Keratinocyte (primary cell): ENCODE measurements around the gene FGL2. TPM values are rescaled to one million over a fixed set of nuclear protein-coding genes. Genes with fewer than 3 reads are reported as not detected.

Experiments used
- DNase-seq: peaks from one replicate; pipeline ENCODE4 v3.0.0-alpha.2; 2011; ENCODE audit warnings: low read depth, missing footprints, low spot score
- FAIRE-seq: peaks from 2 replicates; lab custom pipeline; 2011; peaks lifted over from hg19 to GRCh38; lab: Jason Lieb, UNC
- H2AFZ ChIP-seq: 2 replicates; pipeline ENCODE4 v1.6.0; 2012; ENCODE audit warnings: low read length, control low read depth, inconsistent platforms; ENCODE audit not compliant: control insufficient read depth
- H3K27ac ChIP-seq: 2 replicates; pipeline ENCODE4 v1.5.1; 2011; ENCODE audit warnings: low read length; ENCODE audit not compliant: control insufficient read depth, insufficient read depth
- H3K27me3 ChIP-seq: 3 replicates; pipeline ENCODE4 v1.6.0; 2011; ENCODE audit warnings: low read length; ENCODE audit not compliant: control insufficient read depth, insufficient read depth; ENCODE audit errors: extremely low read depth
- H3K36me3 ChIP-seq, 2 experiments: 2 replicates in 1 of 2; 3 replicates in 1 of 2; pipeline ENCODE4 v1.5.1; 2011; ENCODE audit warnings: low read length in 2 of 2, mild to moderate bottlenecking in 1 of 2; ENCODE audit not compliant: control insufficient read depth in 2 of 2, insufficient read depth in 2 of 2; ENCODE audit errors: extremely low read depth in 1 of 2
- H3K4me1 ChIP-seq: 3 replicates; pipeline ENCODE4 v1.5.1; 2011; ENCODE audit warnings: low read length; ENCODE audit not compliant: control insufficient read depth, insufficient read depth; ENCODE audit errors: extremely low read depth
- H3K4me2 ChIP-seq: 3 replicates; pipeline ENCODE4 v1.6.0; 2011; ENCODE audit warnings: low read depth, low read length; ENCODE audit not compliant: control insufficient read depth, insufficient read depth; ENCODE audit errors: extremely low read depth
- H3K4me3 ChIP-seq, 3 experiments: fragments of 200-600 bp in 1 of 3; sonication (generic) in 1 of 3; 2 replicates in 2 of 3; 3 replicates in 1 of 3; pipeline ENCODE4 v1.5.1; 2011 to 2016; ENCODE audit warnings: low read length in 3 of 3, mild to moderate bottlenecking in 3 of 3, control low read depth in 2 of 3, inconsistent platforms in 1 of 3, low read depth in 1 of 3, mixed read lengths in 1 of 3, mixed run types in 1 of 3, moderate library complexity in 1 of 3; ENCODE audit not compliant: control insufficient read depth in 2 of 3, insufficient read depth in 2 of 3; ENCODE audit errors: extremely low read depth in 1 of 3
- H3K79me2 ChIP-seq: 2 replicates; pipeline ENCODE4 v1.6.0; 2012; ENCODE audit warnings: low read length; ENCODE audit not compliant: control insufficient read depth, insufficient read depth
- H3K9ac ChIP-seq: 3 replicates; pipeline ENCODE4 v1.6.0; 2011; ENCODE audit warnings: low read length; ENCODE audit not compliant: control insufficient read depth, insufficient read depth; ENCODE audit errors: extremely low read depth
- H3K9me1 ChIP-seq: 3 replicates; pipeline ENCODE4 v1.6.0; 2011; ENCODE audit warnings: low read length; ENCODE audit not compliant: control insufficient read depth, insufficient read depth; ENCODE audit errors: extremely low read depth
- H3K9me3 ChIP-seq: 2 replicates; pipeline ENCODE4 v1.5.1; 2012; ENCODE audit warnings: low read depth, low read length; ENCODE audit not compliant: control insufficient read depth
- H4K20me1 ChIP-seq: 3 replicates; pipeline ENCODE4 v1.6.0; 2011; ENCODE audit warnings: low read length; ENCODE audit not compliant: control insufficient read depth, insufficient read depth; ENCODE audit errors: extremely low read depth
- EZH2 ChIP-seq: IDR thresholded peaks from one replicate; pipeline ENCODE4 v1.6.1; 2012; ENCODE audit warnings: inconsistent platforms, mild to moderate bottlenecking, low read length, moderate library complexity
- dilution Hi-C: fragments of 300-500 bp; cut with MboI; formaldehyde crosslinking; loops from one replicate; pipeline ENCODE4 v1.7.0; 2020; ENCODE audit warnings: low sequenced_read_pairs; ENCODE audit not compliant: extremely low pct_ligation_motif_present
- polyA plus RNA-seq, 5 experiments: library from polyadenylated mRNA; depleted of rRNA in 3 of 5; stranded (reverse) in 3 of 5; stranded (forward) in 1 of 5; unstranded in 1 of 5; fragments of >200 nt; gene quantifications; 1 replicate in 1 of 5; 2 replicates in 3 of 5; 3 replicates in 1 of 5; pipeline versions ENCODE4 v1.2.1 to v1.2.3, GENCODE V29; 2011 to 2012; ENCODE audit warnings: missing spikeins in 2 of 5, low read depth in 1 of 5, low replicate concordance in 1 of 5
- TF ChIP-seq, protein P1 (sequence below), 3 experiments: IDR thresholded peaks in 1 of 3; conservative IDR thresholded peaks in 1 of 3; optimal IDR thresholded peaks in 1 of 3; 2 replicates in 2 of 3; 3 replicates in 1 of 3; pipeline versions ENCODE3 to v1.5.1; 2011; ENCODE audit warnings: low read length in 3 of 3, mild to moderate bottlenecking in 3 of 3, moderate library complexity in 2 of 3, control low read depth in 1 of 3, inconsistent platforms in 1 of 3; ENCODE audit not compliant: insufficient read depth in 2 of 3; ENCODE audit errors: extremely low read depth in 1 of 3

FGL2 gene
- polyA plus RNA-seq, 1 donor (not counting 4 experiments of a cell fraction or from before 2014, with no cell fraction given), result not detected

GRCh38 chr7:77205706-77206105, 6.1 kb upstream of the FGL2 start:
- H3K9ac ChIP-seq, result no peak overlapping the region
- peaks cover 4% of the 10 kb centered on the region for H3K9me3 ChIP-seq
- no peaks in the 10 kb centered on the region for H3K79me2 ChIP-seq
- H3K9me1 ChIP-seq, result no peaks in the 10 kb centered on the region
- no peak overlapping the region for H3K27ac ChIP-seq
- no peak overlapping the region for H2AFZ ChIP-seq
- no peaks in the 10 kb centered on the region for H4K20me1 ChIP-seq
- DNase-seq (no peak), FAIRE-seq (no peak)
- H3K4me2 ChIP-seq, result no peak overlapping the region
- H3K4me3 ChIP-seq, result no peak overlapping the region
- H3K4me1 ChIP-seq, result no peaks in the 10 kb centered on the region
- TF ChIP-seq, protein P1, sequence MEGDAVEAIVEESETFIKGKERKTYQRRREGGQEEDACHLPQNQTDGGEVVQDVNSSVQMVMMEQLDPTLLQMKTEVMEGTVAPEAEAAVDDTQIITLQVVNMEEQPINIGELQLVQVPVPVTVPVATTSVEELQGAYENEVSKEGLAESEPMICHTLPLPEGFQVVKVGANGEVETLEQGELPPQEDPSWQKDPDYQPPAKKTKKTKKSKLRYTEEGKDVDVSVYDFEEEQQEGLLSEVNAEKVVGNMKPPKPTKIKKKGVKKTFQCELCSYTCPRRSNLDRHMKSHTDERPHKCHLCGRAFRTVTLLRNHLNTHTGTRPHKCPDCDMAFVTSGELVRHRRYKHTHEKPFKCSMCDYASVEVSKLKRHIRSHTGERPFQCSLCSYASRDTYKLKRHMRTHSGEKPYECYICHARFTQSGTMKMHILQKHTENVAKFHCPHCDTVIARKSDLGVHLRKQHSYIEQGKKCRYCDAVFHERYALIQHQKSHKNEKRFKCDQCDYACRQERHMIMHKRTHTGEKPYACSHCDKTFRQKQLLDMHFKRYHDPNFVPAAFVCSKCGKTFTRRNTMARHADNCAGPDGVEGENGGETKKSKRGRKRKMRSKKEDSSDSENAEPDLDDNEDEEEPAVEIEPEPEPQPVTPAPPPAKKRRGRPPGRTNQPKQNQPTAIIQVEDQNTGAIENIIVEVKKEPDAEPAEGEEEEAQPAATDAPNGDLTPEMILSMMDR (optimal IDR thresholded peaks at IDR 0.05 in 1 of 3, IDR thresholded peaks at IDR 0.05 in 1 of 3, conservative IDR thresholded peaks at IDR 0.05 in 1 of 3; ENCODE audit: extremely low read depth in 1 of 3, insufficient read depth in 2 of 3, low read length in 3 of 3), result no peak
- TF ChIP-seq EZH2, result no peak
- H3K27me3 ChIP-seq, result no peaks in the 10 kb centered on the region
- H3K36me3 ChIP-seq, result no peaks in the 10 kb centered on the region
- dilution Hi-C loops, result no loop called here

DNA sequence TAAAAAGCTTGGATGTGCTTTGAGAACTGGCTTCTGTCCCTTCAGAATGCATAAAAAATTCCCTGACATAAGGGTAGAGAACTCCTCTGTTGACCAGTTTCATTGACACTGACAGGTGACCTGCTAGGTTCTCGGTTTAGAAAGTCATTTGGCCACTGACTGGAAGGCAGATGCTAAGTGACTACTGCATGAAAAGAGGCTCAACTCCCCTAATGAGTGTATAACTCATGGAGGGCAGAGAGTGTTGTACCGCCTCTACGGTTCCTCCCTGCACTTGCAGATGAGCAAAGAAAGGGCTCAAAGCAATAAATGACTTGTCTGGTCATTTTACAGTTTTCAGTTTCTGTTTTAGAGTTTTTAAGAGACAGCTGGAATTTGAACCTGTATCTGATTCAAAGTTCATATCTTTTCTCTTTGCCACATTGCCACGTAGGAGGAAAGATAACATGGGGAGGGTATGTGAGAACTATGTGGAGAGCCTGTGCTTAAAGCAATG, 2.9 kb upstream of the FGL2 start:
- peaks cover 3% of the 10 kb centered on the region for H3K4me1 ChIP-seq
- H3K4me3 ChIP-seq, result no peak overlapping the region
- H3K9ac ChIP-seq, result no peak overlapping the region
- H3K27me3 ChIP-seq, result no peaks in the 10 kb centered on the region
- H3K9me1 ChIP-seq, result no peaks in the 10 kb centered on the region
- H4K20me1 ChIP-seq, result no peaks in the 10 kb centered on the region
- no peak for FAIRE-seq
- H3K79me2 ChIP-seq, result no peaks in the 10 kb centered on the region
- no peak overlapping the region for H2AFZ ChIP-seq
- TF ChIP-seq EZH2, result no peak
- TF ChIP-seq, protein P1 (optimal IDR thresholded peaks at IDR 0.05 in 1 of 3, IDR thresholded peaks at IDR 0.05 in 1 of 3, conservative IDR thresholded peaks at IDR 0.05 in 1 of 3; ENCODE audit: extremely low read depth in 1 of 3, insufficient read depth in 2 of 3, low read length in 3 of 3), result no peak
- dilution Hi-C loops, result no loop called here
- no peak overlapping the region for H3K27ac ChIP-seq
- H3K9me3 ChIP-seq, result no peaks in the 10 kb centered on the region
- no peaks in the 10 kb centered on the region for H3K36me3 ChIP-seq
- DNase-seq, result no peak
- H3K4me2 ChIP-seq, result no peak overlapping the region
